Stimulated activated CD8-positive, alpha-beta memory T cell treated with anti-CD3 and anti-CD28 coated beads, Interleukin-4, amount 100 ng/mL, for 48 hours (primary cell): ENCODE measurements around the gene EML3.
A peak's percentile ranks its signal among the peaks of the same experiment; 100 is the strongest.
"Not testable (repeated sequence)": the region's sequence is repeated elsewhere in the genome, so short reads cannot be mapped to it uniquely, and the experiment has no call there.

Experiments used
- DNase-seq: peaks from one replicate; pipeline ENCODE4 v3.0.0-alpha.2; 2020

Gene EML3

DNA sequence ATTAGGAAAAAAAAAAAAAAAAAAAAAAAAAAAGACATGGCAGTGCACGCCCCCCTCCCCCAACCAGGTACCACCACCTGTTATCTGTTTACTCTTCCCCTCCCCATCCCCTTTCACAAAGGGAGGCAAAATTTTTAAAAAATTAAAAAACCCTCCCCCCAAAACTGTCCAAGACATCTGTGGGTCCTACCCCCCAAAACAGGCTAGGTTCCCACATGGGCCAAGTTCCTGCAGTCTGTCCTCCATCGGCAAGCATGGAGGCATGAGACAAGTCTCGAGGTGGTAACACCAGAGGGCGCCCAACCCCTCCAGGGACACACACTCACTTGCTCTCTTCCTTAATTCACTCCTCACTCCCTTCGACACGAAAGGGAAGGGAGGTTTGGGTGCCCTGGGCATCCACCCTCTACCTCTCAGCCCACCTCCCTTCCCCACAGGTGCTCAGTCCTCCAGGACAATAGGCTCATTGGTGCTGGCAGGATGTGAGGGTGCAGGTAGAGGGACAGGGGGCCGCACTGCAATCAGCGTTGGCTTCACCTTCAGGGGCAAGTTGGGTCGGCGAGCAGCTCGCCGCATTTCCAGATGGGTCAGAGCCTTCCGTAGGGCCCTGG, 19.0 kb downstream of the EML3 start:
- peak; percentile 86 for DNase-seq

DNA sequence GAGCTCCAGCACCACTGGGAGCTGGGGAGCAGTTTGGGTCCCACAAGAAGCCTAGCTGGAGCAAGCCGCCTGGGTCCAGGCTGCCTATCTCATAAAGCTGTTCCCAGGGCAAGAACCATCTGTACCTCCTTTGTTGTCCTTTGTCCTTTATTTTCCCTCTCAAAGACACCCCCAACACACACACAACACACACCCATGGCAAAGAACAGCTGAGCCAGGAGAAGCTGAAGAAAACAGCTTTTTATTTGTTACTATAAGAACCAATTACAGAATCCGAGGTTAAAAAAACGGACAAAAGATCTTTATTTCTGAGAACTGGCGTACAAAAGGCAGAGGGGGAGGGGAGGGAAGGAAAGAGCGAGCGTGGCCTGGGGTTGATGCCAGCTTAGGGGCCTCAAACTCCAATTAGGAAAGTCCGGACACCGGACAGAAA, 19.6 kb downstream of the EML3 start:
- no peak for DNase-seq

DNA sequence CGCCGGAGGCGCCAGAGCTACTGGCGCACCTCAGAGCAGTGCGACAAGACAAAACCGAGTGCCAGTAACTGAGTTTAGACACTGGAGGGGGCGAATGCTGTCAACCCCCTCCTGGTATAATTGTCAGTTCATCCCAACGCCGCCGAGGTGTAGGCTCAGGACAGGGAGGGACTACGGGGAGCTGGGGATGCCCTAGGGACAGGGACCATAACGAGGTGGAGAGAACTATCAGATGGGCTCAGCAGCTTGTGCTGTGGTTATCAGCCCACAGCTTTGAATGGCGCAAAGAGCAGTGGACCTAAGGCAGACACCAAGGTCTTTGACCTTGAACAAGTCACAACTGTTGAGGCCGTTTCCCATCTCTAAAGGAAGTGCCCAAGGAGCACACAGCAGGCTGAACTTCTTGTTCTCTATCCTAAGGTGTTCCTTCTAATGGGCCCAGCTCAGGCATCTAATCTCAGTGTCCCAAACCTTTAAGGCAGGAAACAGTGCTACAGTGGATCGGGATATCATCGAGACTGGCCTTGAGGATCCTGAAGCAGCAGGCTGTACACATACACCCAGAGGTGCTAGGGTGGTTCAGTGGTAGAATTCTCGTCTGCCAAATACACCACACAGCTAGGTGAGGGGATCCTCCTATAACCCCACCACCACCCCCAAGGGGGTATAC, 20.3 kb downstream of the EML3 start:
- no peak for DNase-seq

DNA sequence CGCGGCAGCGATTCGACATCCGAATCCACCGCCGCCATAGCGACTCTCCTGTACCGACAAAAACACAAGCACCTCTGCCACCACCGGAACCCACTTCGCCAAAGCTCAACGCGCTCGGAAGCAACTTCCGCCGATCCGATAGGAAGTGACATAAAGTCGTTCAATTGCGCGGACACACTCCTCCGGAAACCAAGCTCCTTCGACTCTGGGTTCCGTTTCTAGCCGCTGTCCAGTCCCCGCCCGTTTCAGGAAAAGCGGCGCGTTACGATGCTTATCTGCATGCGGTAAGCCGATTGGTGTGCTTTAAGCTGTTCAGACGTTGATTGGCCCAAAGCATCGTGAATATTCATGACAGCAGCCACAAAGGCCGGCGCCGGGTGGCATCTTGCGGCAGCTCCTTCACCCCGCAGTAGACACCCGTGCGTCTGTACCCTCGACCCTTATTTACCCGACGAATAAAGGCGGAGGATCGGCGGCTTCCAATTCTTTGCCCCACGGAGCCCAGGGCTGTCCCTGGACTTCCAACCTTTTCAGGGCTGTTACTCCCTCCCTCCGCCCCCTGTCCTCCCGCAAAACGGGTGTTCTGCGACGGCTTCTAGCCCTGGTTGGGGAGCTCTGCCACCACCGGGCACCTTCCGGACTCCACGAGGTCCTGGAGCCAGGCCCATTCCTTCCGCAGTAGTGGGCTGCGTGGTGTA, 21.0 kb downstream of the EML3 start, which contains the start of gene TUT1:
Gene TUT1 (minus strand): TSS at position 76 of the 698 bp plus-strand sequence. CDS start 38 bp downstream, at position 38.
- peak; percentile 96 for DNase-seq

DNA sequence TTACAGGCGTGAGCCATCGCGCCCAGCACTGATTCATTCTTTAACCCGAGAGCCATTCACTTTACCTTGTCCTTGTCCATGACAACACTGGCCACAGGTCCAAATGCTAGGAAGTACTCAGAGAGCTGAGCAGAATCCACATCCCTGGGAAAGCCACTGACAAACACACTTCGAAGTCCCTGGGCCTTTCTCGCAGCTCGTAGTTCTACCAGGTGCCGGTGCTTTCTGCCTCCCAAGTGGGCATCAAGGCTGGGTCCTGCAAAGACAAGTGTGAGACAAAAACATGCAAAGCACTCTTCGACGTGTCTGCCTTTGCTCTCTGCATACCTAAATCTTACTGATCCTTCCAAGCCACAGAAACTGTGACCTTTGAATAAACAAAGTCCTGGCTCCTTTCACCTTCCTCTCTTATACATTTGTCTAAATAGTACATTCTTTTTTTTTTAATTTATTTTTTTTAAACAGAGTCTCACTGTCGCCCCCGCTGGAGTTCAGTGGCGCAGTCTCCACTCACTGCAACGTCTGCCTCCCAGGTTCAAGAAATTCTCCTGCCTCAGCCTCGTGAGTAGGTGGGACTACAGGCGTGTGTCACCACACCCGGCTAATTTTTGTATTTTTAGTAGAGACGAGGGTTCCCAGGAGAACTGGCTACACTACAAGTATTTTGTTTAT, 23.5 kb downstream of the EML3 start:
- peak; percentile 43 for DNase-seq

DNA sequence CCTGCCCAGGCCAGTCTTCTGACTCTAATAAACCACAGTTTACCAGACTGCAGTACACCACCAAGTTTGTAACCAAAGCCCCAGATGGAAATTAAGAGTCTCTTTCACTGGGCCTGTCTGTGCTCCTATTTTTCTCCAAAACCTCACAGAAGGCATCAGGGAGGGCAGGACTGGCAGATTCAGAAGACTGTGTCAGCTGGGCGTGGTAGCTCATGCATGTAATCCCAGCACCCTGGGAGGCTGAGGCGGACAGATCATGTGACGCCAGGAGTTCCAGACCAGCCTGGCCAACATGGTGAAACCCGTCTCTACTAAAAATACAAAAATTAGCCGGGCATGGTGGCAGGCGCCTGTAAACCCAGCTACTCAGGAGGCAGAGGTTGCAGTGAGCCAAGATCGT, 27.2 kb downstream of the EML3 start:
- not testable (repeated sequence) for DNase-seq

DNA sequence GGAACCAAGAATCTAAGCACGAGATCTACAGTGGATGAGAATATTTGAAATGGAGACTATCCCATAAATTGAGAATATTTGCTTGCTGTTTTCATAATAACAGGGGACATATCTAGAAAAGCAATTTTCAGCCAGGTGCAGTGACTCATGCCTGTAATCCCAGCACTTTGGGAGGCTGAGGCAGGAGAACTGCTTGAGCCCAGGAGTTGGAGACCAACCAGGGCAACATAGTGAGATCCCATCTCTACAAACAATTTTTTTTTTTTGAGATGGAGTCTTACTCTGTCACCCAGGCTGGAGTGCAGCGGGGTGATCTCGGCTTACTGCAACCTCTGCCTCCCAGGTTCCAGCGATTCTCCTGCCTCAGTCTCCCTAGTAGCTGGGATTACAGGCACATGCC, 30.8 kb downstream of the EML3 start:
- DNase-seq: not testable (repeated sequence)

DNA sequence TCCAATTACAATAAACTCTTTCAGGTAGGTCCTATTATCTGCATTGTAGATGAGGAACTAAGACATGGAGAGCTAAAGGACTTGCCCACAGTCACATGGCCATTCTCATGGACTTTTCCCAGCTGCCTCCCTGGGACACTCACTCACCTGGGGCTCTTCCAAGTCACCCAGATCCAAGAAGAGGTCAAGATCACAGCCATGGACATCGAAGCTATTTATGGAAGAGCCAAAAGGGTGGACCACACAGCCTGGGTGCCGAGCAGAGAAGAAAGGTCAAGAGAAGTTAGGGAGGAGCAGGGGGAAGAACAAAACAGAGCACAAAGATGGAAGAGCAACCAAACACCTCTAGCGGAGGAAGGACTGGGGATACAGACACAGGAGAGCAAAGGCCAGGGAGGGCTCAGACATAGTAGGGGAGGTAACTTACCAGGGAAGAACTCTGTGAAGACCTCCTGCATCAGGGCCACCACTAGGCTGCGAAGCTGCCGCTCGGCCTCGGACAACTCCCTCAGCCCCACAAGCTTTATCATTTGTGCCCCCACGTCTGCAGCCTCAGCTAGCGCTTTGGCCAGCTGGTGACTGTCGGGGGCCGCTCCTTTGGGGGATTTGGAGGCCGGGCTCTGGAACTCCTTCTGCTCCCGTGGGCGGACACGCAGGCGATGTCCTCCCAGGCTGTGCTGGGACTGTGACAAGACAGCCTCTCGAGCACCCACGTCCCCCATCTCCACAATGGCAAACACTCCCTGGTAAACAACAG, 31.4 kb downstream of the EML3 start:
- no peak for DNase-seq

DNA sequence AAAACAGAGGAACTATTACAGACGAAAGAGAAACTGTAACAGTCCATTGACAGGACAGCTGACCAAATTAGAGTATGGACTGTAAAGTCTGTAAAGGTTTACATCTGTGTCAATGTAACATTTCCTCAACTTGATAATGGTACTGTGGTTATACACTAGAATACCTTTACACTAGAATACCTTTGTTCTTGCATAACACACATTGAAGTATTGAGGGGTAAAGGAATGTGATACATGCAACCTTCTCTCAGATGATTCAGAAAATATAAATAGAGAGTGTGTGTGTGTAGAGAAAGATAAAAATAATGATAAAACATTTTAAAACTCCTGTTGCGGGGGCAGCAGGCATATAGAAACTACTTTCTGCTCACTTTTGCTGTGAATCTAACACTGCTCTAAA, 33.3 kb downstream of the EML3 start:
- no peak for DNase-seq

DNA sequence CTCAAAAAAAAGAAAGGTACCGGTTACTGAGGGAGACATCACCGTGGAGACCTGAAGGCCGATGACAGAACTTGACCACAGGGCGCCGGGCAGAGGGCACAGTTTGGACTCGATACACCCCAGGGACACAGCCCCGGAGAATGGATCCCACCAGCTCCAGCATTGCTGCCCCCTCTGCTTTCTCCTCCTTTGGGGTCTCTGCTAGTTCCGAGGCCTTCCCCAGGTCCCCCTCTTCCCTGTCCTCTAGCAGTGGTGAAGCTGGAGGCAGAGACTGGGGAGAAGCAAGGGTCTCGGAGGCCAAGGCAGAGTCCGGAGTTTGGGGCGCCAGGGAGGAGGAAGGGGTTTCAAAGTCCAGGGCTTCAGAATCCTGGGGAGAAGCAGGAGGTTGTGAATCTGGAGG, 34.0 kb downstream of the EML3 start:
- no peak for DNase-seq

DNA sequence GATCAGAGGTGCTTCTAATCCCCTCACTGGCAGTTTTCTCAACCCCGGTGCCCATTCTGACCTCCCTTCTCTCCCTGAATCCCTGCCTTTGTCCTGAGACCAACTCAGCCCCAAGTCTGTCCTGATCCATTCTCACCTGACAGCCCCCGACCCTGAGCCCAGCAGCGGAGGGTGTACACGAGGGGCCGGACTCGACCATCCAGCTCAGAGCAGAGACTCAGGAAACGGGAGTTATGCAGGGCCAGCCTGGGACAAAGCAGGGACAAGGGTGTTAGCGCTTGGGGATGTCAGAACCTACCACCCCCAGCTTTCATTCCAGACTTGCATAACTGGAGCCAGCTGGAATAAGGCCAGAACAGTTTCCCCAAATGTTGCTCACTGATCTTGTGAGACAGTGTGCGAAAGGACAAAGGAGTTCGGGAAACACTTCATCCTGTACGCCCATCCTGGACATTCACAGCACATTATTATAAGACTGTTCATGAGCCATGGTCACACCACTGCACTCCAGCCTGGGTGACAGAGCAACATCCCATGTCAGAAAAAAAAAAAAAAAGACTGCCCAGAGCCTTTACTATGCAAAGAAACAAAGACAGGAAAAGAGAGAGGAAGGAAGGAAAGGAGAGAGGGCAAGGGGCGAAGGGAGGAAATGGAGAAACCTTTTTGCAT, 35.4 kb downstream of the EML3 start:
- no peak for DNase-seq

DNA sequence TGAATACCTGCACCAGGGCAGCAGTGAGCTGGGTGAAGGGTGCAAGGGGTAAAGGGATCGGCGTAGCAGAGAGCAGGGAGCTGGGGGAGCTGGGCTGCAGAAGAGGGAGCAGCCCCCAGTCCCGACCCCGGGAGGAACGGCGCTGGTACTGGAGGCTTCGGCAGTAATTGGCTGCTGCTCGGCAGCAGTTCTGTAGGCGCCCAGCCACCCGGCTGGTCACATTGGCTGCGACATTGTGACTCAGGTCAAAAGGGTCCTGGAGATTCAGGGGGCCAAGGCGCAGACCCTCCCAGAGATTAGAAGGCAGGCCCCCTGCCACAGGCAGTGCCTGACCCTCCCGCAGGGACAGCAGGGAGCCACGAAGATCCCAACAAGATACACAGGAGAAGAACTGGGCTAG, 36.7 kb downstream of the EML3 start:
- no peak for DNase-seq

DNA sequence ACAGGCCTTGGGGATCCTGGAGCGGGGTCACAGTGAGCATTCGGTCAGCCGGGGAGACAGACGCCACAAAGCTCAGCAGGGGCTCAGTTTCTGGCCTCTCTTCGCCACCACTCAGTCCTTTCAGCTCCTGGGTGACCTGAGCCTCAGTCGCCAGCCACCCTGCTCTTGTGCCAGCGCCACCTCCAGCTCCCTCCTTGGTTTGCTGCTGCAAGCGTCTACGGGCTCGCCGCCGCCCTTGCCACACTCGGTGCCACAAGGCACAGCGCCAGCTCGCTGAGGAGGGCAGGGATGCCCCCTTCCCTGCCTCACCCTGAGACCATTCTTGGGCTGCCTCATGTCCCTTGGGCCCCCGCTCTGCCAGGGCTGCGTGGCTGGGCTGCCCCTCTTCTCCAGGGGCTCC, 37.4 kb downstream of the EML3 start:
- no peak for DNase-seq

DNA sequence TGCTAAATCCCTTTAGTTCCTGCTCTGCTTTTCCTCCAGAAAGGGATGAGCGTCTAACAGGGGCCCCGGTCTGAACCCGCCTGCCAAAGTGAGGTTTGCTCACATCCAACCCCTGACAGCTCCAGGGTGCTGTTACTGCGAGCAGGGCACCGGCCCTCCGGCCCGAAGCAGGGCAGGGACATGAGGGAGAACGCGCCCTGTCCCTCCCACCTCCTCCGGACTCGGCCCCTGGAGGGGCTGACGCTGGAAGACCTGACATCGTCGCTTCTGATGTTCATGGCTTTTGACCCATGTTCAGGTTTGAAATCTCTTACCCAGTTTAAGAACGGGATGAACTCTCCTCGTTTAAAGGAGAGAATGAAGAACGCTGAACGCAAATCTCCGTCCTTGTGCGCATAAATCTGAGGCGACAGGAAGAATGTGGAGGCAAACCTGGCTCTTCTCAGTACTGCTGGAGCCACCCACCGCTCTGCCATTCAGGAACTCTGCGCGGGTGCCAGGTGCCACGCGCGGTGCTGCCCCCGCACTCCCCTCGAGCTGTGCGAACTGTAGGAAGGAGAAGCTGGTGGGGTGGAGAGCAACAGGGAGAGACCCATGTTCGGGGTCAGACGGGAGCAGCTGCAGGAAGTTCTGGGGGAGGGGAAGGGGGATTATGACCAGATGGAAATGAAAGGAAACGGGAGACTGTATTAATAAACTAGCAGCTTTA, 38.1 kb downstream of the EML3 start:
- DNase-seq: no peak

DNA sequence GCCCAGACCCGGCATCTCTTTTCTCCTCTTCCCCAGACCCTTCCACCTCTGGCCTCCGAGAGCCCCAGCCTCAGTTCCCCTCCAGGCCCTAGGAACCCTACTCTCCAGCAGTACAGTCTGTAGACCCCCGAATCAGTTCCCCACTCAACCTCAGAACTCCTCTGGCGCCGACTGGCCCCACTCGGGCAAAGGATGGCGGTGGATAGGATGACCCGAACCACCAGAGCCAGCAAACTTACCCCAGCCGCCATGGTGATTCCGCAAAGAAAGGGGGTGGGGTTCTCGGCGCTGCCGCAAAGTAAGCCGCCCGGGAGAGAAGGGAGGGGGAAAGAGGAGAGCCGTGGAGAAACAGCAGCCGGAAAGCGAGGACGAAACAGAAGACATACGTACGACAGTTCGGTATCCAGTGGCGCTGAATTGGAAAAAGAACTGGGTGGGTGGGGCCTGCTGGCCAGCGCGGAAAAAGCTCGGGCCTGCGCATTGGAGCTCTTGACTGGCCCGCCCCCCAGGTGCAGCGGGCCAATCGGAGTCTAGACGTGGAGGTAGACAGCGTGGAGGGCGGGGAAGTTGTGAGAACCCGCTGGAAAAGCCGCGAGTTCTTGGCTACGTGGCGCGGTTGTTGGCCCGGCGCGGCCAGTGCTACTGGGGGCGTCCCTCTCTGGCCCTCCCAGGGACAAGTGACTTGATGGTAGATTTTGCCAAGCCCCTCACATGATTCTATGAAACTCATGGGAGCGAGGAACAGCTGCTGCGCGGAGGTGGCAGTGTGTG, 38.8 kb downstream of the EML3 start, which contains the start of gene EEF1G:
Gene EEF1G (minus strand): TSS at position 300 of the 771 bp plus-strand sequence. CDS start 49 bp downstream, at position 251.
- peak; percentile 97 for DNase-seq

DNA sequence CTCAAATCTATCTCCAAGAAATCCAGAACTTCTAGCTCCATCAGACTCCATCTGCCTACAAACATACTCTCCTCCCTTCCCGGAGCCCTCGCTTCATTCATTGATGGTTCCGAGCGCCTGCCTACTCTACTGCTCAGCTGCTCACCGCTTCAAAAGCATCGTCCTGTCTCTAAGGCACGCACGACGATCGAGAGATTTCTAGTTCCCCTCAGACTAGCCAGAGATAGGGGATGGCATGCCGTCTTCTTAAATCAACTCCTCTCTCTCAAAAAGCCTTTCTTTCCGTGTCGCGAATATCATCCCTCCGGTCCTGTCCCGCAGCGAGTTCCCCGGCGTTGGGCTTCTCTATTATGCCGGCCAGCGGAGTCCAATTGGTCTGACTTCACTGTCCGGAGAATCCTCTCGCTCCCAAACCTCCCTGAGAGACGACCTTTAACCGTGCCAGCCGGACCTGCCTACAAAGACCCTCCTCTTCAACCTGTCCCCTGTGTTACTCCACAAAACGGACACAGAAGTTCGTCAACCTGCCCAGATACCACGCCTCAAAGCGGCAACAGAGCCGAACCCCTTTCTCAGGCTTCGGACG, 39.5 kb downstream of the EML3 start:
- no peak for DNase-seq

DNA sequence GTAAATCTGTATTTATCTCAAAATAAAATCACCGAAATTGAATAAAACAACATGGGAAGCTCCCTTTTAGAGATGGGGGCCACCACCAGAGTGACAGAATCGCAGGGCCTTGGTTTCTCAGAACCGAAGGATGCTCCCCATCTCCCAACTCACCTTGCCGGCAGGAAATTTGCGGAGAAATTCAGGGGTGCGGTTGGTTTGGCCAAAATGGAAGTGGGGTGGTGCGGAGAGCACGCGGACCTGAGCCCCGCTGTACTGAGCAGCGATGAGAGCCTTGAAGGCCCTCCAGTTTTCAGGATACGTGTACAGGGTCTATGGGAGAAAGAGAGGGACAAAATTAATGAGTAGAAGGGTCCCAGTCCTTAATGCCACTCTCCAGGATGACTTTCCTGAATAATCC, 40.1 kb downstream of the EML3 start:
- DNase-seq: no peak

DNA sequence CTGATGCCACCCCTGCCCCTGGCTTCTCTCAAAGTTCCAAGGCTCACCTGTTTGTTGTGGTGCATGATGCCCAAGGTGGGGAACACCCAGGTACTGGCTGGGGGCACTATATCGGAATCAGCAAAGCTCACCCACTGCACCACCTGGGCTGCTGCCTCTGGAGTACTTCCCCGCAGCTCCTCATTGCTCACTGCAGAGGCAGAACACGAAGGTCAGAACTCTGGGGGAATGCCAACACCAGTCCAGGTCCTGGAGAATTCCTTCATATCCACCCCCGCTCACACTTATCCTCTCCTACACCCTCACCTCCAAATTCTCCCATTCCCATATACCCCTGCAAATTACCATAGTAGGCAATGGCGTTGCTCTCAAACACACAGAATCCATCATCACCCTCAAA, 41.1 kb downstream of the EML3 start:
- not testable (repeated sequence) for DNase-seq

DNA sequence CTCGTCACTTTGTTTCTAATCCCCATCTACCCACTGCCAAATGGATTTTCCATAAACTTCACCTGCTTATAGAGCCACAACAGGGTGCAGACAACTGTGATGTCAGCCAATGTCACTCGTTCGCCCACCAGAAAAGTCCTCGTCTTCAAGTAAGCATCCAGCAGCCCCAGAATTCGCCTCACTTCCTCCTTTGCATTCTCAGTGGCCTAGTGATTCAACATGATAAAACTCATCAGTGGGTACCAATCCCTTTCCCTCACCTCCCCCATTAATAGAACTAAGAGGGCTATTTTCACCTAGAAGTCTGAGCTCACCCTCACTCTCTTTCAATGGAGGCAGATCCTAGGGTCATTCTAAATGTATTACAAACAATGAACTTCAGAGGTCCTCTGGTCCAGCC, 41.7 kb downstream of the EML3 start:
- DNase-seq: not testable (repeated sequence)

DNA sequence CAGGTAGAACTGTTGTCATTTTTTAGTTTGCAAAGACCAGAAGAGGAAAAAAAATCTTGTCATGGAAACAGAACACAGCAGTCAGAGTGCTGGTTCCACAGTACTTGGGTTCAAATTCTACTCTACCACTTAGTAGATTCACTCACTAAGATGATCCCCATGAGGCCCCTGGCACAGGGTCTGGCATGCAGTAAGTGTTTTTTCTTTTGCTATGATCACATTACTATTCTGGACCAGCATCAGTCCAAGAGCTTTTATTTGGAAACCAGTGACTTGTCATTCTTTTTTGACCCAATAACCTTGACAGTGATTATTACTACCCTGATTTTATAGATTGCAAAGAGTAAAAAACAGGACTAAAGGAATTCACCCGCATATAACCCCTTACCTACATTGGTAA, 43.0 kb downstream of the EML3 start:
- no peak for DNase-seq
